Measurements from ENCODE around the gene SEPTIN6.

The SEPTIN6 gene
- total RNA-seq: 233 to 376 (median 250) reads per million in 3 experiments

- peak; percentile 91 for DNase-seq
These were observed at the start of gene SEPTIN6 for GRCh38 chrX:119693040-119693995. Gene SEPTIN6, minus strand, starts transcription at chrX:119693168. Its CDS starts 63 bp downstream, at chrX:119693105.

- DNase-seq: no peak
These were observed 45.8 kb upstream of the SEPTIN6 start for GRCh38 chrX:119738742-119739141.

- no peak for DNase-seq
These were observed 43.3 kb upstream of the SEPTIN6 start for GRCh38 chrX:119736206-119736764.

- no peak for DNase-seq
These were observed 42.5 kb upstream of the SEPTIN6 start for GRCh38 chrX:119735467-119735866.

- DNase-seq: no peak
These were observed 42.0 kb upstream of the SEPTIN6 start for GRCh38 chrX:119734897-119735339.

- peak; percentile 65 for DNase-seq
These were observed 36.6 kb upstream of the SEPTIN6 start for GRCh38 chrX:119729408-119730201.

- DNase-seq: no peak
These were observed 35.5 kb upstream of the SEPTIN6 start for GRCh38 chrX:119728487-119728886.

- peak; percentile 38 for DNase-seq
These were observed 34.1 kb upstream of the SEPTIN6 start for GRCh38 chrX:119726900-119727555.

GRCh38 chrX:119721926-119722325, 29.0 kb upstream of the SEPTIN6 start:
- DNase-seq: no peak

GRCh38 chrX:119721487-119721886, 28.5 kb upstream of the SEPTIN6 start:
- no peak for DNase-seq

- DNase-seq: no peak
These were observed 16.7 kb upstream of the SEPTIN6 start for GRCh38 chrX:119709630-119710029.

- DNase-seq: no peak
These were observed 16.0 kb upstream of the SEPTIN6 start for GRCh38 chrX:119708936-119709335.

- DNase-seq: no peak
These were observed 13.6 kb upstream of the SEPTIN6 start for GRCh38 chrX:119706616-119707015.

GRCh38 chrX:119698845-119699244, 5.9 kb upstream of the SEPTIN6 start:
- DNase-seq: no peak

- DNase-seq: no peak
These were observed 3.4 kb upstream of the SEPTIN6 start for GRCh38 chrX:119696251-119696890.

- DNase-seq: no peak
These were observed 2.6 kb upstream of the SEPTIN6 start for GRCh38 chrX:119695535-119696050.

GRCh38 chrX:119694601-119695534, 1.9 kb upstream of the SEPTIN6 start:
- no peak for DNase-seq

GRCh38 chrX:119693996-119694451, 1.1 kb upstream of the SEPTIN6 start:
- no peak for DNase-seq

- DNase-seq: peak; percentile 73
These were observed 553 bp downstream of the SEPTIN6 start for GRCh38 chrX:119692191-119693039.

Measured in central memory CD4-positive, alpha-beta T cell (primary cell).